ENCODE measurements around the gene CNTROB. TPM values are rescaled to one million over a fixed set of nuclear protein-coding genes. Genes with fewer than 3 reads are reported as not detected.
"Not testable (repeated sequence)": the region's sequence is repeated elsewhere in the genome, so short reads cannot be mapped to it uniquely, and the experiment has no call there.

CNTROB gene
- total RNA-seq, 4 donors from 2014 or later: 7.1 to 58.5 (median 26.1) TPM

DNA sequence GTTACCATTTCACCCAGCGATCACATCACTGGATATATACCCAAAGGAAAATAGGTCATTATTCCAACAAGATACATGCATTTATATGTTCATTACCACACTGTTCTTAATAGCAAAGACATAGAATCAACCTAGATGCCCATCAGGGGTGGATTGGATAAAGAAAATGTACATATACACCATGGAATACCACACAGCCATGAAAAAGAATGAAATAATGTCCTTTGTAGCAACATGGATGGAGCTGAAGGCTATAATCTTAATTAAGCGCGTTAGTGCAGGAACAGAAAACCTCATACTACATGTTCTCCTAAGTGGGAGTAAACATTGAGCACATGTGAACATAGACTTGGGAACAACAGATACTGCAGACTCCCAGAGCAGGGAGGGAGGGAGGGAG is 18.6 kb downstream of the CNTROB start:
- Histone ChIP-seq H3K36me3 (no peaks in the 10 kb centered on the region), H3K27ac (peak overlapping the region in 1 of 2 donors; percentile 74), H3K27me3 (no peaks in the 10 kb centered on the region), H3K4me3 (no peak overlapping the region), H3K9me3 (no peaks in the 10 kb centered on the region), H3K4me1 (no peaks in the 10 kb centered on the region)
- intact Hi-C loops (cut with DNase I; ENCODE audit: low total_unique reads): no loop called here
- TF ChIP-seq CTCF (IDR thresholded peaks at IDR 0.05) (no peak), POLR2A (IDR thresholded peaks at IDR 0.05) (no peak)
- no peak for DNase-seq

DNA sequence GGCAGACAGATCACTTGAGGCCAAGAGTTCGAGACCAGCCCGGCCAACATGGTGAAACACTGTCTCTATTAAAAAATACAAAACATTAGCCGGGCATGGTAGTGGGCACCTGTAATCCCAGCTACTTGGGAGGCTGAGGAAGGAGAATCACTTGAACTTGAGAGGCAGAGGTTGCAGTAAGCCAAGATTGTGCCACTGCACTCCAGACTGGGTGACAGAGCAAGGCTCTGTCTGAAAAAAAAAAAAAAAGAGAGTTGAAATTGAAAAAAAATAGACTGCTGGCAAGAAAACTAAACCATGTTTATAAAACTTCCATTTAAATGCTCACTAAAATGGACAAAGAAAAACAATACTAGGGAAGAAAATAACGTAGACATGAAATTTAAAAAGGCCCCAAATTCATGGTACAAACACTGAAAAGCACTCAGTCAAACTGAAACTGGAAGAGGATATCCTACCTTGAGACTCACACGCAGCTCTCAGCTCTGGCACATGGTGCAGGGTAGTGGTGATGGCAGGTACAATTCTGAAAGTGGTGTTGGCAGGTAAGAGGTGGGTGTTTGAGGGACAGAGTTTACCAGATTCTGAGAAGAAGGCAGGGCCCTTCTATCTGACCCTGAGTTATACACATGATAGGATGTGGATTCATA is 19.3 kb downstream of the CNTROB start:
- Histone ChIP-seq H3K27ac (peak overlapping the region; percentile 74), H3K4me3 (no peak overlapping the region)
- no peak for TF ChIP-seq CTCF (IDR thresholded peaks at IDR 0.05)
- TF ChIP-seq POLR2A (IDR thresholded peaks at IDR 0.05): no peak

GRCh38 chr17:7953266-7953665 is 21.3 kb downstream of the CNTROB start:
- H3K9me3 ChIP-seq; H3K27ac ChIP-seq; H3K36me3 ChIP-seq; intact Hi-C loops (cut with DNase I; ENCODE audit: low total_unique reads); DNase-seq; H3K27me3 ChIP-seq; H3K4me3 ChIP-seq; H3K4me1 ChIP-seq: not testable (repeated sequence)

More for the DNA sequence above, 19.3 kb downstream of the CNTROB start:
- DNase-seq: no peak
- Histone ChIP-seq H3K36me3 (no peaks in the 10 kb centered on the region), H3K27me3 (no peaks in the 10 kb centered on the region), H3K9me3 (no peaks in the 10 kb centered on the region), H3K4me1 (no peaks in the 10 kb centered on the region)
- intact Hi-C loops (cut with DNase I; ENCODE audit: low total_unique reads): no loop called here

GRCh38 chr17:7955414-7956227 is 23.6 kb downstream of the CNTROB start:
- no peak overlapping the region for H3K4me3 ChIP-seq
- no peaks in the 10 kb centered on the region for H3K9me3 ChIP-seq
- no peak for DNase-seq
- TF ChIP-seq CTCF (IDR thresholded peaks at IDR 0.05) (no peak), POLR2A (IDR thresholded peaks at IDR 0.05) (no peak)
- intact Hi-C loops (cut with DNase I; ENCODE audit: low total_unique reads): no loop called here
- H3K27me3 ChIP-seq: no peaks in the 10 kb centered on the region
- H3K36me3 ChIP-seq: no peaks in the 10 kb centered on the region
- H3K4me1 ChIP-seq: no peaks in the 10 kb centered on the region
- H3K27ac ChIP-seq: peak overlapping the region; percentile 72 to 77

GRCh38 chr17:7956228-7956965 is 24.4 kb downstream of the CNTROB start:
- DNase-seq: peak; percentile 80 to 89
- Histone ChIP-seq H3K27me3 (no peaks in the 10 kb centered on the region), H3K4me1 (no peaks in the 10 kb centered on the region), H3K9me3 (no peaks in the 10 kb centered on the region), H3K27ac (peak overlapping the region; percentile 72 to 77), H3K4me3 (no peak overlapping the region), H3K36me3 (no peaks in the 10 kb centered on the region)
- intact Hi-C loops (cut with DNase I; ENCODE audit: low total_unique reads): no loop called here
- TF ChIP-seq CTCF (IDR thresholded peaks at IDR 0.05) (no peak), POLR2A (IDR thresholded peaks at IDR 0.05) (no peak)
